HG03097 (cell line): ENCODE data around the gene CABLES1.
"Not testable (repeated sequence)": the region's sequence is repeated elsewhere in the genome, so short reads cannot be mapped to it uniquely, and the experiment has no call there.

Experiments
- ATAC-seq: cut with Tn5 transposase; IDR thresholded peaks from one replicate; pipeline ENCODE4 v1.9.1; 2021; ENCODE audit not compliant: unreplicated experiment, low FRiP score

The CABLES1 gene

GRCh38 chr18:23134780-23135549, at the start of gene CABLES1:
Gene CABLES1, plus strand, starts transcription at chr18:23135485. Its CDS starts 278 bp downstream, at chr18:23135763.
- peak; percentile 21 for ATAC-seq

- no peak for ATAC-seq
Measured at GRCh38 chr18:23087352-23087751, 47.9 kb upstream of the CABLES1 start.

GRCh38 chr18:23088310-23088709, 47.0 kb upstream of the CABLES1 start:
- no peak for ATAC-seq

GRCh38 chr18:23091017-23091993, 44.0 kb upstream of the CABLES1 start:
- ATAC-seq: peak; percentile 84

- ATAC-seq: no peak
Measured at GRCh38 chr18:23092121-23092520, 43.2 kb upstream of the CABLES1 start.

- not testable (repeated sequence) for ATAC-seq
Measured at GRCh38 chr18:23093130-23093529, 42.2 kb upstream of the CABLES1 start.

- no peak for ATAC-seq
Measured at GRCh38 chr18:23093772-23094171, 41.5 kb upstream of the CABLES1 start.

- ATAC-seq: no peak
Measured at GRCh38 chr18:23094411-23095190, 40.7 kb upstream of the CABLES1 start.

GRCh38 chr18:23095463-23095862, 39.8 kb upstream of the CABLES1 start:
- no peak for ATAC-seq

GRCh38 chr18:23097016-23097415, 38.3 kb upstream of the CABLES1 start:
- not testable (repeated sequence) for ATAC-seq

- no peak for ATAC-seq
Measured at GRCh38 chr18:23099621-23100020, 35.7 kb upstream of the CABLES1 start.

GRCh38 chr18:23101861-23102432, 33.3 kb upstream of the CABLES1 start:
- no peak for ATAC-seq

GRCh38 chr18:23102493-23103261, 32.6 kb upstream of the CABLES1 start:
- ATAC-seq: no peak

GRCh38 chr18:23103449-23103848, 31.8 kb upstream of the CABLES1 start:
- no peak for ATAC-seq

- ATAC-seq: no peak
Measured at GRCh38 chr18:23105030-23105429, 30.3 kb upstream of the CABLES1 start.

- no peak for ATAC-seq
Measured at GRCh38 chr18:23105581-23106219, 29.6 kb upstream of the CABLES1 start.

GRCh38 chr18:23106575-23106974, 28.7 kb upstream of the CABLES1 start:
- ATAC-seq: no peak

- ATAC-seq: no peak
Measured at GRCh38 chr18:23107718-23108117, 27.6 kb upstream of the CABLES1 start.

GRCh38 chr18:23108496-23108895, 26.8 kb upstream of the CABLES1 start:
- no peak for ATAC-seq
